NT2/D1 (cell line): ENCODE data around the gene MYO1E.

Source experiments
- YY1 ChIP-seq: IDR thresholded peaks from 2 replicates; pipeline ENCODE4 v1.6.1; 2011; ENCODE audit not compliant: insufficient read length, insufficient read depth
- ZNF274 ChIP-seq: IDR thresholded peaks from 2 replicates; pipeline ENCODE4 v1.6.1; 2011; ENCODE audit warnings: mild to moderate bottlenecking, low read depth, low read length

DNA sequence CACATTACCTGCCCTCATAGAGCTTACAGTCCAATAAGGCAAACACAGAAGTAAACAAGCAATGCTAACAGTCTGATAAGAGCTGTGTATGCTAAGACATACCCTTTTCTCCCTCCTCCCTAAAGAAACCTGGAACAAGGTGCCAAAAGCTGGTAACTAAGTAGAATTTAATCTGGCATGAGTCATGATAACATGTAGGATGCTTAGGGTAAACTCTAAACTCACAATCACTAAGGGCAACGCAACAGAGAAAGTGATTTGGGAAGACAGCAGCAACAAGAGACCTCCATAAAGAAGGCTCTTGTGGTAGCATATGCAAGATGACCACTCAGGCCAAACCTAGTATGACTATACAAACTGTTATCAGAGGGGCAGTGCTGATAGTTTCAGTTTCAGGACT, 55.5 kb downstream of the MYO1E start:
- TF ChIP-seq YY1 (no peak), ZNF274 (no peak)
